A549 (cell line): ENCODE data around the gene NR3C2. TPM values are rescaled to one million over a fixed set of nuclear protein-coding genes. Genes with fewer than 3 reads are reported as not detected.

Experiments used
- ATAC-seq, 2 experiments: fragments of 200-7000 bp in 1 of 2; fragments of >200 bp in 1 of 2; cut with Nextera tagmentation in 1 of 2; cut with Tn5 transposase in 1 of 2; 3 replicates each; pipeline versions ENCODE4 v1.8.0 to v1.9.1; 2018 to 2020; ENCODE audit warnings: mild to moderate bottlenecking in 1 of 2, moderate library complexity in 1 of 2
- CTCF ChIA-PET: fragments of 300-600 bp; sonication (Branson Sonifier 250); formaldehyde crosslinking; extraction: SDS; loops from one replicate; lab custom pipeline; 2021; ENCODE audit warnings: antibody characterized with exemption, inconsistent platforms; lab: Yijun Ruan, JAX
- POLR2A ChIA-PET: fragments of 350-600 bp; formaldehyde crosslinking; extraction: SDS; loops from one replicate; lab custom pipeline; 2021; ENCODE audit warnings: antibody characterized with exemption, inconsistent platforms; lab: Yijun Ruan, JAX
- DNase-seq, 2 experiments: peaks; one replicate each; pipeline versions ENCODE4 v3.0.0 to v3.0.0-alpha.2; 2011 to 2016; ENCODE audit warnings: low read depth in 1 of 2, low spot score in 1 of 2
- FAIRE-seq: peaks from 2 replicates; lab custom pipeline; 2011; peaks lifted over from hg19 to GRCh38; lab: Jason Lieb, UNC
- H3K27ac ChIP-seq, 2 experiments: fragments of >200 bp; sonication (Bioruptor Twin); formaldehyde crosslinking; 3 replicates each; pipeline ENCODE4 v1.5.1; 2016 to 2017
- H3K4me1 ChIP-seq: fragments of >200 bp; sonication (Bioruptor Twin); formaldehyde crosslinking; 3 replicates; pipeline ENCODE4 v1.6.1; 2016
- H3K4me2 ChIP-seq: fragments of >200 bp; sonication (Bioruptor Twin); formaldehyde crosslinking; 3 replicates; pipeline ENCODE4 v1.6.1; 2016
- H3K4me3 ChIP-seq: fragments of >200 bp; sonication (Bioruptor Twin); formaldehyde crosslinking; 3 replicates; pipeline ENCODE4 v1.5.1; 2016
- H3K9me3 ChIP-seq: fragments of >200 bp; sonication (Bioruptor Twin); formaldehyde crosslinking; 3 replicates; pipeline ENCODE4 v1.6.1; 2016
- CEBPB ChIP-seq, 2 experiments: fragments of >200 bp in 1 of 2; sonication (Bioruptor Twin) in 1 of 2; formaldehyde crosslinking in 1 of 2; IDR thresholded peaks; 2 replicates each; pipeline ENCODE4 v1.6.1; 2012 to 2016
- EP300 ChIP-seq, 2 experiments: fragments of >200 bp; sonication (Bioruptor Twin); formaldehyde crosslinking; IDR thresholded peaks; 2 replicates in 1 of 2; 3 replicates in 1 of 2; pipeline ENCODE4 v1.6.1; 2016 to 2017
- FOSB ChIP-seq: fragments of 250-450 bp; sonication (Bioruptor Pico); IDR thresholded peaks from 2 replicates; pipeline ENCODE4 v1.5.0; 2020; ENCODE audit warnings: mild to moderate bottlenecking, moderate library complexity
- FOSL2 ChIP-seq, 2 experiments: fragments of 450-650 bp in 1 of 2; fragments of >200 bp in 1 of 2; sonication (Bioruptor Twin) in 1 of 2; formaldehyde crosslinking; IDR thresholded peaks; 2 replicates each; pipeline versions ENCODE4 v1.5.0 to v1.6.1; 2016 to 2020; ENCODE audit warnings: mild to moderate bottlenecking in 1 of 2, moderate library complexity in 1 of 2
- FOXS1 ChIP-seq: fragments of 250-450 bp; sonication (Bioruptor Pico); IDR thresholded peaks from 2 replicates; pipeline ENCODE4 v1.5.0; 2020; ENCODE audit warnings: mild to moderate bottlenecking, moderate library complexity
- HOXA7 ChIP-seq: fragments of 250-450 bp; sonication (Bioruptor Pico); IDR thresholded peaks from 2 replicates; pipeline ENCODE4 v1.5.0; 2020; ENCODE audit warnings: mild to moderate bottlenecking, moderate library complexity
- HOXB13 ChIP-seq: fragments of 250-450 bp; sonication (Bioruptor Pico); IDR thresholded peaks from 2 replicates; pipeline ENCODE4 v1.5.0; 2020; ENCODE audit warnings: low read depth, mild to moderate bottlenecking, moderate library complexity
- KDM1A ChIP-seq: fragments of 200-600 bp; sonication (generic); IDR thresholded peaks from 2 replicates; pipeline ENCODE4 v1.6.1; 2016; ENCODE audit warnings: low read depth, mild to moderate bottlenecking
- KDM5A ChIP-seq: fragments of 200-600 bp; sonication (generic); IDR thresholded peaks from 2 replicates; pipeline ENCODE4 v1.6.1; 2016; ENCODE audit warnings: antibody characterized with exemption, mild to moderate bottlenecking
- MAFK ChIP-seq: fragments of 450-650 bp; IDR thresholded peaks from 2 replicates; pipeline ENCODE4 v1.6.1; 2014; ENCODE audit not compliant: partially characterized antibody
- MYC ChIP-seq: IDR thresholded peaks from 2 replicates; pipeline ENCODE4 v1.6.1; 2012; ENCODE audit warnings: mild to moderate bottlenecking, inconsistent platforms, low read length, improper control_type of control experiment, borderline replicate concordance
- NFE2L2 ChIP-seq: fragments of 150-350 bp; conservative IDR thresholded peaks from 2 replicates; pipeline ENCODE4 v1.6.1; 2014; ENCODE audit warnings: low read length
- NR3C1 ChIP-seq: fragments of >200 bp; sonication (Bioruptor Twin); formaldehyde crosslinking; IDR thresholded peaks from 3 replicates; pipeline ENCODE4 v1.6.1; 2017
- RAD21 ChIP-seq, 2 experiments: fragments of >200 bp in 1 of 2; sonication (Bioruptor Twin) in 1 of 2; formaldehyde crosslinking in 1 of 2; IDR thresholded peaks in 1 of 2; conservative IDR thresholded peaks in 1 of 2; 2 replicates in 1 of 2; 3 replicates in 1 of 2; pipeline ENCODE4 v1.6.1; 2012 to 2018; ENCODE audit warnings: inconsistent platforms in 1 of 2
- RCOR1 ChIP-seq: fragments of 150-350 bp; IDR thresholded peaks from 2 replicates; pipeline ENCODE4 v1.6.1; 2014; ENCODE audit warnings: antibody characterized with exemption, low read length, low read depth
- SMC3 ChIP-seq: fragments of >200 bp; sonication (Bioruptor Twin); formaldehyde crosslinking; IDR thresholded peaks from 3 replicates; pipeline ENCODE4 v1.6.1; 2018; ENCODE audit warnings: inconsistent platforms
- ZFP36 ChIP-seq: fragments of 450-650 bp; IDR thresholded peaks from 2 replicates; pipeline ENCODE4 v1.6.1; 2014; ENCODE audit warnings: borderline replicate concordance; ENCODE audit not compliant: partially characterized antibody
- WGBS: methylation state at CpG from one replicate; pipeline ENCODE4 v1.1.6; 2017; ENCODE audit errors: missing lambda C conversion rate; 5-methylcytosine and 5-hydroxymethylcytosine counted together
- polyA plus RNA-seq, 4 experiments: library from polyadenylated mRNA; depleted of rRNA in 3 of 4; stranded (reverse); fragments of >200 nt; fragmentation: RNase III in 1 of 4; extraction: RNeasy Plus Mini Kit Qiagen cat#74134 plus additional on column Dnase treatment in 1 of 4; gene quantifications; 2 replicates in 3 of 4; 3 replicates in 1 of 4; pipeline ENCODE4 v1.2.3, GENCODE V29; 2011 to 2017
- TF ChIP-seq, protein P1 (sequence below): IDR thresholded peaks from 2 replicates; pipeline ENCODE4 v1.6.1; 2012; ENCODE audit warnings: low read depth, borderline replicate concordance
- TF ChIP-seq, protein P2 (sequence below): IDR thresholded peaks from 2 replicates; pipeline ENCODE4 v1.6.1; 2012
- TF ChIP-seq, protein P3 (sequence below): fragments of >200 bp; sonication (Bioruptor Twin); formaldehyde crosslinking; IDR thresholded peaks from 3 replicates; pipeline ENCODE4 v1.6.1; 2016
- TF ChIP-seq, protein P4 (sequence below): fragments of 450-650 bp; IDR thresholded peaks from 2 replicates; pipeline ENCODE4 v1.6.1; 2014; ENCODE audit warnings: antibody characterized with exemption
- TF ChIP-seq, protein P5 (sequence below): fragments of 250-450 bp; sonication (Bioruptor Pico); IDR thresholded peaks from 2 replicates; pipeline ENCODE4 v1.5.0; 2021; ENCODE audit warnings: mild to moderate bottlenecking, moderate library complexity, borderline replicate concordance

The NR3C2 gene
- polyA plus RNA-seq, 2 of the 4 experiments (the other 2 are of a cell fraction): 0.01 to 0.03 TPM

DNA sequence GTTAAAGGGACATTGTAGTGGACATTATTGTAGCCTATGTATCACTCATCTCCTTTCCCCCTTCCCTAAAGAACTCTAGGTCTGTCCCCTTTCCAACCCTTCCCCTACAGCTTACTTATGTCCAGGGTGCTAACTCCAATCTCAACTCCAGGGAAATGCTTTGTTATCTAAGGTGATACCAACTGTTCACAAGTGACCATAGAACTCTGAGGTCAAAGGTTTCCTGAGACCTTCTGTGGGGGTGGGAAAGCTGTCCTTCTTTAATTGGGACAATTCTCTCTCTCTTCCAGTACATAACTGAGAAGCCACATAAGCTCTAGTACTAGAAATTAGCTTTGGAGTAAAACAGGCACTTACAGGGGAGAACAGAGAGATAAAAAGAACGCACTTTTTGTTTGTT is 212.4 kb downstream of the NR3C2 start (continued):
- TF ChIP-seq NFE2L2 (no peak), FOSL2 (IDR thresholded peaks at IDR 0.05) (no peak), FOSL2 (CRISPR knock-in tag; IDR thresholded peaks at IDR 0.05) (no peak), EP300 (IDR thresholded peaks at IDR 0.05) (no peak)

DNA sequence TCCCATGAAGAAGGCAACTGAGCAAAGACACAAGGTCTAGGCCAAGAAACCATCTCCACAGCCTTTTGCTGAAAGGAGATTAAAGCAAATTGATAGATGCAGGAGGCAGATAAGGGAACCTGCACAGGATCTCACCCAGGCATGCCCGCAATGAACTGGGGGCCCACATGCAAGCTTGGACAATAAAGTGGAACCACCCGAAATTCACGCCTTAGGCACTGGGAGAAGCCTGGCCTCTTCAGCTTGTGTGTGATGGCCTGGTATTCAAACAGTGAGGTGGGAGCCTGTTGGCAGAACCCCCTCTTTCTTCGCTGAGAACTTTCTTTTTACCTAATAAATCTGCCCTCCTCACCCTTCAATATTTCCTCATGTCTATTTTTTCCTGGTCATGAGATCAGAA is 213.2 kb downstream of the NR3C2 start:
- WGBS: 41% methylated on average over 4 of the region's 4 CpGs
- ChIA-PET CTCF (no interaction called here), POLR2A (no interaction called here)
- H3K4me3 ChIP-seq: no peak overlapping the region
- no peaks in the 10 kb centered on the region for H3K4me1 ChIP-seq
- no peak for FAIRE-seq
- TF ChIP-seq, protein P1, sequence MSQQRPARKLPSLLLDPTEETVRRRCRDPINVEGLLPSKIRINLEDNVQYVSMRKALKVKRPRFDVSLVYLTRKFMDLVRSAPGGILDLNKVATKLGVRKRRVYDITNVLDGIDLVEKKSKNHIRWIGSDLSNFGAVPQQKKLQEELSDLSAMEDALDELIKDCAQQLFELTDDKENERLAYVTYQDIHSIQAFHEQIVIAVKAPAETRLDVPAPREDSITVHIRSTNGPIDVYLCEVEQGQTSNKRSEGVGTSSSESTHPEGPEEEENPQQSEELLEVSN: no peak
- TF ChIP-seq HOXA7 (CRISPR knock-in tag) (no peak), FOSB (CRISPR knock-in tag) (no peak), KDM1A (no peak), NR3C1 (no peak), RAD21 (conservative IDR thresholded peaks at IDR 0.05 in 1 of 2, IDR thresholded peaks at IDR 0.05 in 1 of 2) (no peak), EP300 (IDR thresholded peaks at IDR 0.05) (no peak)
- no peak overlapping the region for H3K27ac ChIP-seq
- H3K9me3 ChIP-seq: no peaks in the 10 kb centered on the region
- no peak for ATAC-seq
- no peak for DNase-seq
- H3K4me2 ChIP-seq: no peak overlapping the region

DNA sequence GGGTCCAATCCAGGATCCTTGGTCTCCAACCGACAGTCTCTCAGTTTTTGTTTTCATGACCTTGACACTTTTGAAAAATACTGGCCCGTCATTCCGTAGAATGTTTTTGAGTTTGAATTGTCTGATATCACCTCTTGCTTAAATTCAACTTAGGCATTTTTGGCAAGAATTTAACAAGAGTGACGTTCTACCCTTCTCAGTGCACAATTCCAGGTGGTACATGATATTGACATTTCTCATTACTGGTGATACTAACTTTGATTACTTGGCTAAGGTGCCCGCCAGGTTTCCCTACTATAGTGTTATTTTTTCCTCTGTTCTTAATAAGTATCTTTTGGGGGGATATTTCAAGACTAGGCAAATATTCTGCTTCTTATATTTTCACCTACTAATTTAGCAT is 215.1 kb downstream of the NR3C2 start:
- no peaks in the 10 kb centered on the region for H3K9me3 ChIP-seq
- no peak for TF ChIP-seq RCOR1
- no peak for TF ChIP-seq MYC
- TF ChIP-seq FOXS1 (CRISPR knock-in tag): no peak
- no peak for TF ChIP-seq CEBPB (IDR thresholded peaks at IDR 0.05)
- no peak for TF ChIP-seq KDM5A
- TF ChIP-seq, protein P2, sequence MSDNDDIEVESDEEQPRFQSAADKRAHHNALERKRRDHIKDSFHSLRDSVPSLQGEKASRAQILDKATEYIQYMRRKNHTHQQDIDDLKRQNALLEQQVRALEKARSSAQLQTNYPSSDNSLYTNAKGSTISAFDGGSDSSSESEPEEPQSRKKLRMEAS: no peak
- TF ChIP-seq, protein P3, sequence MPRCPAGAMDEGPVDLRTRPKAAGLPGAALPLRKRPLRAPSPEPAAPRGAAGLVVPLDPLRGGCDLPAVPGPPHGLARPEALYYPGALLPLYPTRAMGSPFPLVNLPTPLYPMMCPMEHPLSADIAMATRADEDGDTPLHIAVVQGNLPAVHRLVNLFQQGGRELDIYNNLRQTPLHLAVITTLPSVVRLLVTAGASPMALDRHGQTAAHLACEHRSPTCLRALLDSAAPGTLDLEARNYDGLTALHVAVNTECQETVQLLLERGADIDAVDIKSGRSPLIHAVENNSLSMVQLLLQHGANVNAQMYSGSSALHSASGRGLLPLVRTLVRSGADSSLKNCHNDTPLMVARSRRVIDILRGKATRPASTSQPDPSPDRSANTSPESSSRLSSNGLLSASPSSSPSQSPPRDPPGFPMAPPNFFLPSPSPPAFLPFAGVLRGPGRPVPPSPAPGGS: no peak
- no peak for TF ChIP-seq ZFP36
- no peak for TF ChIP-seq MAFK
- no peak for TF ChIP-seq FOSL2 (IDR thresholded peaks at IDR 0.05)
- TF ChIP-seq FOSL2 (CRISPR knock-in tag; IDR thresholded peaks at IDR 0.05): no peak
- TF ChIP-seq, protein P4, sequence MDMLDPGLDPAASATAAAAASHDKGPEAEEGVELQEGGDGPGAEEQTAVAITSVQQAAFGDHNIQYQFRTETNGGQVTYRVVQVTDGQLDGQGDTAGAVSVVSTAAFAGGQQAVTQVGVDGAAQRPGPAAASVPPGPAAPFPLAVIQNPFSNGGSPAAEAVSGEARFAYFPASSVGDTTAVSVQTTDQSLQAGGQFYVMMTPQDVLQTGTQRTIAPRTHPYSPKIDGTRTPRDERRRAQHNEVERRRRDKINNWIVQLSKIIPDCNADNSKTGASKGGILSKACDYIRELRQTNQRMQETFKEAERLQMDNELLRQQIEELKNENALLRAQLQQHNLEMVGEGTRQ: no peak
- TF ChIP-seq, all 56 proteins: peak for 0
- ChIA-PET CTCF (no interaction called here), POLR2A (no interaction called here)
- no peak for FAIRE-seq
- no peak for ATAC-seq
- Histone ChIP-seq H3K4me3 (no peak overlapping the region), H3K4me2 (no peak overlapping the region), H3K4me1 (no peaks in the 10 kb centered on the region), H3K27ac (no peak overlapping the region)
- 51% methylated on average over 5 of the region's 5 CpGs for WGBS
- no peak for DNase-seq

DNA sequence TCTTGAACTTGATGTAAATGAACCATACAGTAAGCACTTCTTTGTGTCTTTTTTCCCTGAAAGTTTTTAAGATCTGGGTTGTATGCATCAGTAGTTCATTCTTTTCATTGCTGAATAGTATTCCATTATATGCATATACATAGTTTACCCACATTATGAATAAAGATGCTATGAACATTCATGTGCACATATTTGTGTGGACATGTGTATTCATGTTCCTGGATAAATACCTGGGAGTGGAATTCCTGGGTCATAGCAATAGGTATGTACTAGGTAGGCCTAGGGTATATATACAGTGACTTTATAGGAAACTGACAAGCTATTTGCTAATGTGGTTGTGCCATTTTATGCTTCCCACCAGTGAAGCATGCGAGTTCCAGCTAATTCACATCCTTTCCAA is 215.9 kb downstream of the NR3C2 start:
- no peak overlapping the region for H3K4me2 ChIP-seq
- no peaks in the 10 kb centered on the region for H3K9me3 ChIP-seq
- H3K4me3 ChIP-seq: no peak overlapping the region
- H3K27ac ChIP-seq: no peak overlapping the region
- no peak for ATAC-seq
- ChIA-PET CTCF (no interaction called here), POLR2A (no interaction called here)
- DNase-seq: no peak
- FAIRE-seq: no peak
- 15% methylated on average over 1 of the region's 1 CpG for WGBS
- TF ChIP-seq KDM5A (no peak), SMC3 (no peak), HOXB13 (CRISPR knock-in tag) (no peak)
- TF ChIP-seq, protein P5, sequence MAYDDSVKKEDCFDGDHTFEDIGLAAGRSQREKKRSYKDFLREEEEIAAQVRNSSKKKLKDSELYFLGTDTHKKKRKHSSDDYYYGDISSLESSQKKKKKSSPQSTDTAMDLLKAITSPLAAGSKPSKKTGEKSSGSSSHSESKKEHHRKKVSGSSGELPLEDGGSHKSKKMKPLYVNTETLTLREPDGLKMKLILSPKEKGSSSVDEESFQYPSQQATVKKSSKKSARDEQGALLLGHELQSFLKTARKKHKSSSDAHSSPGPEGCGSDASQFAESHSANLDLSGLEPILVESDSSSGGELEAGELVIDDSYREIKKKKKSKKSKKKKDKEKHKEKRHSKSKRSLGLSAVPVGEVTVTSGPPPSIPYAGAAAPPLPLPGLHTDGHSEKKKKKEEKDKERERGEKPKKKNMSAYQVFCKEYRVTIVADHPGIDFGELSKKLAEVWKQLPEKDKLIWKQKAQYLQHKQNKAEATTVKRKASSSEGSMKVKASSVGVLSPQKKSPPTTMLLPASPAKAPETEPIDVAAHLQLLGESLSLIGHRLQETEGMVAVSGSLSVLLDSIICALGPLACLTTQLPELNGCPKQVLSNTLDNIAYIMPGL (CRISPR knock-in tag): no peak
- no peaks in the 10 kb centered on the region for H3K4me1 ChIP-seq
